AG04450 (cell line): ENCODE measurements around the gene ADRA2B. TPM values are rescaled to one million over a fixed set of nuclear protein-coding genes. Genes with fewer than 3 reads are reported as not detected.

Experiments
- CTCF ChIA-PET: fragments of 300-600, 350-600 bp; formaldehyde crosslinking; extraction: SDS; loops from one replicate; lab custom pipeline; 2022; ENCODE audit warnings: antibody characterized with exemption, inconsistent platforms; lab: Charles Lee
- POLR2A ChIA-PET: fragments of 350-600 bp; formaldehyde crosslinking; extraction: SDS; loops from one replicate; lab custom pipeline; 2021; ENCODE audit warnings: antibody characterized with exemption, inconsistent platforms; lab: Yijun Ruan, JAX
- DNase-seq: peaks from one replicate; pipeline ENCODE4 v3.0.0-alpha.2; 2011; ENCODE audit warnings: low read depth, low spot score
- H3K27ac ChIP-seq: one replicate; pipeline ENCODE4 v1.5.1; 2012; ENCODE audit warnings: low read depth, low read length, control low read depth
- H3K27me3 ChIP-seq: one replicate; pipeline ENCODE4 v1.6.0; 2012; ENCODE audit warnings: low read length; ENCODE audit not compliant: control insufficient read depth, insufficient read depth
- H3K4me3 ChIP-seq: 2 replicates; pipeline ENCODE4 v1.5.1; 2011; ENCODE audit warnings: mild to moderate bottlenecking, low read depth, low read length, control low read depth
- H3K9me3 ChIP-seq: 2 replicates; pipeline ENCODE4 v1.5.1; 2012; ENCODE audit warnings: low read length; ENCODE audit not compliant: control insufficient read depth, insufficient read depth
- polyA plus RNA-seq: library from polyadenylated mRNA; depleted of rRNA; stranded (reverse); fragments of >200 nt; gene quantifications from 2 replicates; pipeline ENCODE4 v1.2.3, GENCODE V29; 2011
- TF ChIP-seq, protein P1 (sequence below): IDR thresholded peaks from 2 replicates; pipeline ENCODE4 v1.5.1; 2011; ENCODE audit warnings: low read depth, low read length, control low read depth, inconsistent platforms

The ADRA2B gene
- polyA plus RNA-seq, 1 experiment, result not detected

DNA sequence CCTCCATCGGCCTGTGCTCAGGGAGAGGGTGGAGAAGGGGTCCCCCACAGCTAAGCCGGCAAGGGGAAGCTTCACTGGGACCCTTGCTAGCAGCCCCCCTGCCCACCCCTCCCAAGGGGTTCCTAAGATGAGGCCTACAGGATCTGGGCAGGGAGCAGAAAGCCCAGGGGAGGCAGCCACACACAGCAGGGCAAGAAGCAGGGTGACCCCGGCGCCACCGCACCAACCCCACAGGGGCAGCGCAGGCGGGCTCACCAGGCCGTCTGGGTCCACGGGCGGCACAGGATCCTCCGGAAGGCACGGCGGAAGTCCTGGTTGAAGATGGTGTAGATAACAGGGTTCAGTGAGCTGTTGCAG, 1.8 kb downstream of the ADRA2B start:
- POLR2A ChIA-PET, result no interaction called here
- H3K27ac ChIP-seq, result no peak overlapping the region
- peaks cover 9% of the 10 kb centered on the region for H3K9me3 ChIP-seq
- H3K4me3 ChIP-seq, result no peak overlapping the region
- TF ChIP-seq, protein P1, sequence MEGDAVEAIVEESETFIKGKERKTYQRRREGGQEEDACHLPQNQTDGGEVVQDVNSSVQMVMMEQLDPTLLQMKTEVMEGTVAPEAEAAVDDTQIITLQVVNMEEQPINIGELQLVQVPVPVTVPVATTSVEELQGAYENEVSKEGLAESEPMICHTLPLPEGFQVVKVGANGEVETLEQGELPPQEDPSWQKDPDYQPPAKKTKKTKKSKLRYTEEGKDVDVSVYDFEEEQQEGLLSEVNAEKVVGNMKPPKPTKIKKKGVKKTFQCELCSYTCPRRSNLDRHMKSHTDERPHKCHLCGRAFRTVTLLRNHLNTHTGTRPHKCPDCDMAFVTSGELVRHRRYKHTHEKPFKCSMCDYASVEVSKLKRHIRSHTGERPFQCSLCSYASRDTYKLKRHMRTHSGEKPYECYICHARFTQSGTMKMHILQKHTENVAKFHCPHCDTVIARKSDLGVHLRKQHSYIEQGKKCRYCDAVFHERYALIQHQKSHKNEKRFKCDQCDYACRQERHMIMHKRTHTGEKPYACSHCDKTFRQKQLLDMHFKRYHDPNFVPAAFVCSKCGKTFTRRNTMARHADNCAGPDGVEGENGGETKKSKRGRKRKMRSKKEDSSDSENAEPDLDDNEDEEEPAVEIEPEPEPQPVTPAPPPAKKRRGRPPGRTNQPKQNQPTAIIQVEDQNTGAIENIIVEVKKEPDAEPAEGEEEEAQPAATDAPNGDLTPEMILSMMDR, result no peak
- peaks cover 61% of the 10 kb centered on the region for H3K27me3 ChIP-seq
- DNase-seq, result no peak
- CTCF ChIA-PET, result interaction anchor here (1.2 kb wide), 1 partner anchor 92 kb away, joined by 3 read pairs; no protein-coding TSS in a partner anchor

DNA sequence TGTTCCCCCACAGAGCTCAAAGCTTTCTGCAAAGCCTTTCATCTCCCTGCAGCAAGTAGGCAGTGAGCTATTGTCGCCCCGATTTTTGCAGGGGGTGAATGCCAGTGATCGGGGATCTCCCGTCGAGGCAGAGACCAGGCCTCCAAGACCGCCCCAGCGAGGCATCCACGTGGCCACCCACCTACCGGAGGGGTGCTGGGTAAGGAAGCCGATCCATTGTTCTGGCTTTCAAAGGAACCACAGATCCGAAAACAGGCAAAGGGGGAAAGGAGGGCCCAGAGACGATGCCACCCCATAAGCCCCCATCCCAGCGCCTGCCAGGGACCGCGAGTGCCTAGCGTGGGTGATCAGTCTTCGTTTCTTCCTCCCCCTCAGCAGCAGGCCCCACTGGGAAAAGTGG, 2.4 kb downstream of the ADRA2B start:
- POLR2A ChIA-PET, result no interaction called here
- Histone ChIP-seq H3K9me3 (peaks cover 9% of the 10 kb centered on the region), H3K27me3 (peaks cover 62% of the 10 kb centered on the region), H3K4me3 (no peak overlapping the region), H3K27ac (no peak overlapping the region)
- CTCF ChIA-PET, result interaction anchor here (0.9 to 1.2 kb wide), 2 partner anchors 91 to 121 kb away, joined by 3 to 4 read pairs; no protein-coding TSS in a partner anchor
- TF ChIP-seq, protein P1, result no peak
- DNase-seq, result no peak

DNA sequence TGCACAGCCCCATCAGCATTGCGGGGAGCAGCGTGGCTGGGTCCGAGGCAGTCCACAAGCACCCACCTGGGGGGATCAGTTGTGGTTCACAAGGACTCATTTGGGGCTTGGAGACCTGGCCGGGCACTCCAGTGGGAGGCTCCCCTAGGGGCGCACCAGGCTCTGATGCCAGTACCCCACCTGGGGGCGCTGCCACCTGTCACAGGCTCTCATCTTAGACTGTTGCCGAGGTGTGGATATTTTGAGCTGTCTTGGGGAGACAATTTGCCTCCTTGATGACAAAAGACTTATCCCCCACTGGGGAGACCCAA, 3.0 kb downstream of the ADRA2B start:
- peaks cover 9% of the 10 kb centered on the region for H3K9me3 ChIP-seq
- POLR2A ChIA-PET, result no interaction called here
- H3K27me3 ChIP-seq, result peaks cover 60% of the 10 kb centered on the region
- no peak for DNase-seq
- CTCF ChIA-PET, result interaction anchor here (0.9 to 1.2 kb wide), 3 partner anchors 62 to 121 kb away, joined by 3 to 4 read pairs (median 3); no protein-coding TSS in a partner anchor
- no peak overlapping the region for H3K27ac ChIP-seq
- no peak overlapping the region for H3K4me3 ChIP-seq
- TF ChIP-seq, protein P1, result no peak

GRCh38 chr2:96112501-96113366, 3.6 kb downstream of the ADRA2B start:
- peaks cover 9% of the 10 kb centered on the region for H3K9me3 ChIP-seq
- TF ChIP-seq, protein P1, result no peak
- POLR2A ChIA-PET, result interaction anchor here (0.7 kb wide), 1 partner anchor 119 kb away, joined by 5 read pairs; no protein-coding TSS in a partner anchor
- CTCF ChIA-PET, result interaction anchor here (0.6 to 1.1 kb wide), 2 partner anchors 38 to 63 kb away, joined by 3 to 5 read pairs; no protein-coding TSS in a partner anchor
- peaks cover 55% of the 10 kb centered on the region for H3K27me3 ChIP-seq
- no peak overlapping the region for H3K27ac ChIP-seq
- H3K4me3 ChIP-seq, result no peak overlapping the region
- no peak for DNase-seq
